Measurements from ENCODE around the gene COL4A2.

Gene COL4A2

GRCh38 chr13:110562036-110562597, 255.0 kb downstream of the COL4A2 start:
- peaks cover 20 to 41% of the 10 kb centered on the region in 2 experiments for H3K4me1 ChIP-seq (ENCODE audit: control insufficient read depth in 1 of 2, insufficient read depth in 1 of 2, low read depth in 1 of 2, low read length in 1 of 2)
- H3K27me3 ChIP-seq: peaks cover 19% of the 10 kb centered on the region
- no peaks in the 10 kb centered on the region for H3K9me3 ChIP-seq
- H3K36me3 ChIP-seq: no peaks in the 10 kb centered on the region
- peak overlapping the region; percentile 91 to 94 for H3K4me3 ChIP-seq (ENCODE audit: low read depth in 1 of 2, low read length in 1 of 2)
- TF ChIP-seq CTCF (IDR thresholded peaks at IDR 0.05): no peak
- peak overlapping the region; percentile 92 for H3K27ac ChIP-seq

Data from neutrophil (primary cell).